A549 (cell line): Measurements from ENCODE around the gene CFI. TPM values are rescaled to one million over a fixed set of nuclear protein-coding genes. Genes with fewer than 3 reads are reported as not detected.

Experiments
- ATAC-seq, 2 experiments: fragments of 200-7000 bp in 1 of 2; fragments of >200 bp in 1 of 2; cut with Nextera tagmentation in 1 of 2; cut with Tn5 transposase in 1 of 2; 3 replicates each; pipeline versions ENCODE4 v1.8.0 to v1.9.1; 2018 to 2020; ENCODE audit warnings: mild to moderate bottlenecking in 1 of 2, moderate library complexity in 1 of 2
- CTCF ChIA-PET: fragments of 300-600 bp; sonication (Branson Sonifier 250); formaldehyde crosslinking; extraction: SDS; loops from one replicate; lab custom pipeline; 2021; ENCODE audit warnings: antibody characterized with exemption, inconsistent platforms; lab: Yijun Ruan, JAX
- POLR2A ChIA-PET: fragments of 350-600 bp; formaldehyde crosslinking; extraction: SDS; loops from one replicate; lab custom pipeline; 2021; ENCODE audit warnings: antibody characterized with exemption, inconsistent platforms; lab: Yijun Ruan, JAX
- DNase-seq, 2 experiments: peaks; one replicate each; pipeline versions ENCODE4 v3.0.0 to v3.0.0-alpha.2; 2011 to 2016; ENCODE audit warnings: low read depth in 1 of 2, low spot score in 1 of 2
- FAIRE-seq: peaks from 2 replicates; lab custom pipeline; 2011; peaks lifted over from hg19 to GRCh38; lab: Jason Lieb, UNC
- H3K27ac ChIP-seq, 2 experiments: fragments of >200 bp; sonication (Bioruptor Twin); formaldehyde crosslinking; 3 replicates each; pipeline ENCODE4 v1.5.1; 2016 to 2017
- H3K4me1 ChIP-seq: fragments of >200 bp; sonication (Bioruptor Twin); formaldehyde crosslinking; 3 replicates; pipeline ENCODE4 v1.6.1; 2016
- H3K4me2 ChIP-seq: fragments of >200 bp; sonication (Bioruptor Twin); formaldehyde crosslinking; 3 replicates; pipeline ENCODE4 v1.6.1; 2016
- H3K4me3 ChIP-seq: fragments of >200 bp; sonication (Bioruptor Twin); formaldehyde crosslinking; 3 replicates; pipeline ENCODE4 v1.5.1; 2016
- H3K9me3 ChIP-seq: fragments of >200 bp; sonication (Bioruptor Twin); formaldehyde crosslinking; 3 replicates; pipeline ENCODE4 v1.6.1; 2016
- CBX2 ChIP-seq: fragments of 200-600 bp; sonication (generic); IDR thresholded peaks from 2 replicates; pipeline ENCODE4 v1.6.1; 2016; ENCODE audit warnings: low read depth, mild to moderate bottlenecking, borderline replicate concordance
- GATA3 ChIP-seq: IDR thresholded peaks from 2 replicates; pipeline ENCODE4 v1.6.1; 2012; ENCODE audit warnings: borderline replicate concordance
- HDAC2 ChIP-seq: fragments of 200-600 bp; sonication (generic); IDR thresholded peaks from 2 replicates; pipeline ENCODE4 v1.6.1; 2016
- PBX3 ChIP-seq: IDR thresholded peaks from 2 replicates; pipeline ENCODE4 v1.6.1; 2012
- POLR2A ChIP-seq: IDR thresholded peaks from 2 replicates; pipeline ENCODE4 v1.6.1; 2012; ENCODE audit warnings: mild to moderate bottlenecking, low read length
- RARB ChIP-seq: fragments of 250-450 bp; sonication (Bioruptor Pico); IDR thresholded peaks from 2 replicates; pipeline ENCODE4 v1.8.0; 2021; ENCODE audit warnings: mild to moderate bottlenecking, moderate library complexity
- USF2 ChIP-seq: fragments of 450-650 bp; IDR thresholded peaks from 2 replicates; pipeline ENCODE4 v1.6.1; 2014; ENCODE audit warnings: antibody characterized with exemption
- ZNF302 ChIP-seq: fragments of 250-450 bp; sonication (Bioruptor Pico); IDR thresholded peaks from 2 replicates; pipeline ENCODE4 v1.9.0; 2021; ENCODE audit warnings: inconsistent platforms, mild to moderate bottlenecking, moderate library complexity
- WGBS: methylation state at CpG from one replicate; pipeline ENCODE4 v1.1.6; 2017; ENCODE audit errors: missing lambda C conversion rate; 5-methylcytosine and 5-hydroxymethylcytosine counted together
- polyA plus RNA-seq, 4 experiments: library from polyadenylated mRNA; depleted of rRNA in 3 of 4; stranded (reverse); fragments of >200 nt; fragmentation: RNase III in 1 of 4; extraction: RNeasy Plus Mini Kit Qiagen cat#74134 plus additional on column Dnase treatment in 1 of 4; gene quantifications; 2 replicates in 3 of 4; 3 replicates in 1 of 4; pipeline ENCODE4 v1.2.3, GENCODE V29; 2011 to 2017

The CFI gene
- polyA plus RNA-seq, 2 of the 4 experiments (the other 2 are of a cell fraction), result 2.6 to 2.8 TPM

- 100% methylated on average over 1 of the region's 1 CpG for WGBS
- DNase-seq (no peak), ATAC-seq (no peak), FAIRE-seq (no peak)
- no peaks in the 10 kb centered on the region for H3K9me3 ChIP-seq
- H3K4me2 ChIP-seq, result no peak overlapping the region
- no peak overlapping the region for H3K4me3 ChIP-seq
- peaks cover 8% of the 10 kb centered on the region for H3K4me1 ChIP-seq
- CTCF ChIA-PET, result no interaction called here
- no peak for TF ChIP-seq PBX3
- TF ChIP-seq USF2, result no peak
- TF ChIP-seq GATA3, result no peak
- no peak for TF ChIP-seq ZNF302 (CRISPR knock-in tag)
- TF ChIP-seq HDAC2, result no peak
- TF ChIP-seq POLR2A, result no peak
- POLR2A ChIA-PET, result no interaction called here
- no peak overlapping the region for H3K27ac ChIP-seq
Measured at GRCh38 chr4:109698656-109699055, 103.1 kb downstream of the CFI start.

- no peak for ATAC-seq
- FAIRE-seq, result no peak
- Histone ChIP-seq H3K4me1 (no peaks in the 10 kb centered on the region), H3K27ac (no peak overlapping the region), H3K9me3 (no peaks in the 10 kb centered on the region), H3K4me2 (no peak overlapping the region), H3K4me3 (no peak overlapping the region)
- 95% methylated on average over 1 of the region's 1 CpG for WGBS
- ChIA-PET CTCF (interaction anchor here (1.3 kb wide), 1 partner anchor 10 kb away, joined by 3 read pairs; no protein-coding TSS in a partner anchor), POLR2A (no interaction called here)
- no peak for DNase-seq
- TF ChIP-seq CBX2 (no peak), RARB (CRISPR knock-in tag) (no peak)
Measured at GRCh38 chr4:109691411-109691920, 110.3 kb downstream of the CFI start.

Other genes starting within 250 kb of the CFI start
- 18.0 and 21.9 TPM in 2 replicates for gene MCUB, start 241.8 kb downstream of the CFI start, polyA plus RNA-seq (2011; rRNA removed)
- 14.3 to 15.2 TPM (median 14.6 TPM) in 3 replicates for gene MCUB, start 241.8 kb downstream of the CFI start, polyA plus RNA-seq (2017; fragmentation: RNase III; extraction: RNeasy Plus Mini Kit Qiagen cat#74134 plus additional on column Dnase treatment)
- 32.6 and 39.2 TPM in 2 replicates for gene CASP6, start 98.6 kb downstream of the CFI start, polyA plus RNA-seq (2011; rRNA removed)
- gene CASP6, start 98.6 kb downstream of the CFI start, polyA plus RNA-seq (2017; fragmentation: RNase III; extraction: RNeasy Plus Mini Kit Qiagen cat#74134 plus additional on column Dnase treatment), result 19.2 to 21.2 TPM (median 19.8 TPM) in 3 replicates
- gene PLA2G12A, start 71.9 kb downstream of the CFI start, polyA plus RNA-seq (2011; rRNA removed), result 39.3 and 39.7 TPM in 2 replicates
- gene PLA2G12A, start 71.9 kb downstream of the CFI start, polyA plus RNA-seq (2017; fragmentation: RNase III; extraction: RNeasy Plus Mini Kit Qiagen cat#74134 plus additional on column Dnase treatment), result 8.2 to 13.4 TPM (median 9.8 TPM) in 3 replicates
- 31.6 and 44.1 TPM in 2 replicates for gene GAR1, start 13.8 kb upstream of the CFI start, polyA plus RNA-seq (2011; rRNA removed)
- 69.6 to 81.4 TPM (median 73.1 TPM) in 3 replicates for gene GAR1, start 13.8 kb upstream of the CFI start, polyA plus RNA-seq (2017; fragmentation: RNase III; extraction: RNeasy Plus Mini Kit Qiagen cat#74134 plus additional on column Dnase treatment)
- 0.10 and 0.16 TPM in 2 replicates for gene RRH, start 26.0 kb upstream of the CFI start, polyA plus RNA-seq (2011; rRNA removed)
- 0.10 to 0.18 TPM (median 0.12 TPM) in 3 replicates for gene RRH, start 26.0 kb upstream of the CFI start, polyA plus RNA-seq (2017; fragmentation: RNase III; extraction: RNeasy Plus Mini Kit Qiagen cat#74134 plus additional on column Dnase treatment)
- 0.04 and 0.06 TPM in 2 replicates for gene LRIT3, start 46.1 kb upstream of the CFI start, polyA plus RNA-seq (2011; rRNA removed)
- 0.04 to 0.08 TPM (median 0.06 TPM) in 3 replicates for gene LRIT3, start 46.1 kb upstream of the CFI start, polyA plus RNA-seq (2017; fragmentation: RNase III; extraction: RNeasy Plus Mini Kit Qiagen cat#74134 plus additional on column Dnase treatment)
- 0.98 and 1.1 TPM in 2 replicates for gene EGF, start 110.9 kb upstream of the CFI start, polyA plus RNA-seq (2011; rRNA removed)
- 0.54 to 0.59 TPM (median 0.58 TPM) in 3 replicates for gene EGF, start 110.9 kb upstream of the CFI start, polyA plus RNA-seq (2017; fragmentation: RNase III; extraction: RNeasy Plus Mini Kit Qiagen cat#74134 plus additional on column Dnase treatment)